Measurements from ENCODE around the gene STUM.
A peak's percentile ranks its signal among the peaks of the same experiment; 100 is the strongest.
"Not testable (repeated sequence)": the region's sequence is repeated elsewhere in the genome, so short reads cannot be mapped to it uniquely, and the experiment has no call there.

Gene STUM

GRCh38 chr1:226581650-226582330, 33.2 kb downstream of the STUM start:
- DNase-seq (ENCODE audit: low read depth in 2 of 2) = no peak

GRCh38 chr1:226582966-226583365, 34.4 kb downstream of the STUM start:
- no peak for DNase-seq (ENCODE audit: low read depth in 2 of 2)

GRCh38 chr1:226584164-226584563, 35.6 kb downstream of the STUM start:
- DNase-seq (ENCODE audit: low read depth in 2 of 2) = no peak

- DNase-seq (ENCODE audit: low read depth in 2 of 2) = no peak
Observed at GRCh38 chr1:226586116-226586515, 37.6 kb downstream of the STUM start.

GRCh38 chr1:226586650-226587422, 38.3 kb downstream of the STUM start:
- no peak for DNase-seq (ENCODE audit: low read depth in 2 of 2)

- DNase-seq (ENCODE audit: low read depth in 2 of 2) = no peak
Observed at GRCh38 chr1:226588484-226588883, 39.9 kb downstream of the STUM start.

GRCh38 chr1:226589008-226589733, 40.6 kb downstream of the STUM start:
- no peak for DNase-seq (ENCODE audit: low read depth in 2 of 2)

- no peak for DNase-seq (ENCODE audit: low read depth in 2 of 2)
Observed at GRCh38 chr1:226590614-226591013, 42.0 kb downstream of the STUM start.

GRCh38 chr1:226593541-226593940, 45.0 kb downstream of the STUM start:
- DNase-seq (ENCODE audit: low read depth in 2 of 2) = no peak

- no peak for DNase-seq (ENCODE audit: low read depth in 2 of 2)
Observed at GRCh38 chr1:226596531-226597165, 48.1 kb downstream of the STUM start.

- no peak for DNase-seq (ENCODE audit: low read depth in 2 of 2)
Observed at GRCh38 chr1:226597616-226598454, 49.3 kb downstream of the STUM start.

- no peak for DNase-seq (ENCODE audit: low read depth in 2 of 2)
Observed at GRCh38 chr1:226598455-226598849, 49.9 kb downstream of the STUM start.

- not testable (repeated sequence) for DNase-seq (ENCODE audit: low read depth in 2 of 2)
Observed at GRCh38 chr1:226598955-226599354, 50.4 kb downstream of the STUM start.

- DNase-seq (ENCODE audit: low read depth in 2 of 2) = no peak
Observed at GRCh38 chr1:226599636-226600238, 51.2 kb downstream of the STUM start.

GRCh38 chr1:226600254-226600653, 51.7 kb downstream of the STUM start:
- DNase-seq (ENCODE audit: low read depth in 2 of 2) = no peak

- DNase-seq (ENCODE audit: low read depth in 2 of 2) = no peak
Observed at GRCh38 chr1:226601456-226601855, 52.9 kb downstream of the STUM start.

GRCh38 chr1:226602186-226603021, 53.8 kb downstream of the STUM start:
- DNase-seq (ENCODE audit: low read depth in 2 of 2) = peak; percentile 68 to 73

- DNase-seq (ENCODE audit: low read depth in 2 of 2) = peak; percentile 29 to 30
Observed at GRCh38 chr1:226603022-226603857, 54.7 kb downstream of the STUM start.

All from fibroblast of skin of left biceps (primary cell).